Pulmonary artery endothelial cell (primary cell): ENCODE data around the gene DENND1A. TPM values are rescaled to one million over a fixed set of nuclear protein-coding genes. Genes with fewer than 3 reads are reported as not detected.
"Not testable (repeated sequence)": the region's sequence is repeated elsewhere in the genome, so short reads cannot be mapped to it uniquely, and the experiment has no call there.

Experiments used
- DNase-seq: peaks from one replicate; pipeline ENCODE4 v3.0.0-alpha.2; 2011; ENCODE audit warnings: low read depth, low spot score
- total RNA-seq: library from RNA; depleted of rRNA; stranded (reverse); fragments of >200 nt; gene quantifications from 2 replicates; pipeline ENCODE4 v1.2.3, GENCODE V29; 2014

Gene DENND1A
- total RNA-seq, 1 donor from 2014 or later, result 11.7 TPM

GRCh38 chr9:123348317-123348992 is 581.5 kb downstream of the DENND1A start:
- DNase-seq, result no peak

GRCh38 chr9:123347289-123348060 is 582.5 kb downstream of the DENND1A start:
- no peak for DNase-seq

- no peak for DNase-seq
Observed at GRCh38 chr9:123346826-123347225, 583.1 kb downstream of the DENND1A start.

- no peak for DNase-seq
Observed at GRCh38 chr9:123346026-123346425, 583.9 kb downstream of the DENND1A start.

GRCh38 chr9:123345567-123345955 is 584.4 kb downstream of the DENND1A start:
- no peak for DNase-seq

- DNase-seq, result no peak
Observed at GRCh38 chr9:123344192-123344949, 585.6 kb downstream of the DENND1A start.

- no peak for DNase-seq
Observed at GRCh38 chr9:123343443-123344191, 586.3 kb downstream of the DENND1A start.

GRCh38 chr9:123342247-123342646 is 587.7 kb downstream of the DENND1A start:
- no peak for DNase-seq

GRCh38 chr9:123341816-123342215 is 588.1 kb downstream of the DENND1A start:
- no peak for DNase-seq

- no peak for DNase-seq
Observed at GRCh38 chr9:123339666-123340510, 590.0 kb downstream of the DENND1A start.

- no peak for DNase-seq
Observed at GRCh38 chr9:123338710-123339665, 590.9 kb downstream of the DENND1A start.

GRCh38 chr9:123337971-123338370 is 592.0 kb downstream of the DENND1A start:
- DNase-seq, result no peak

GRCh38 chr9:123336959-123337358 is 593.0 kb downstream of the DENND1A start:
- DNase-seq, result no peak

GRCh38 chr9:123336449-123336848 is 593.5 kb downstream of the DENND1A start:
- no peak for DNase-seq

- DNase-seq, result no peak
Observed at GRCh38 chr9:123335986-123336329, 594.0 kb downstream of the DENND1A start.

- DNase-seq, result no peak
Observed at GRCh38 chr9:123335193-123335985, 594.5 kb downstream of the DENND1A start.

GRCh38 chr9:123334639-123335038 is 595.3 kb downstream of the DENND1A start:
- DNase-seq, result no peak

- not testable (repeated sequence) for DNase-seq
Observed at GRCh38 chr9:123333058-123333669, 596.8 kb downstream of the DENND1A start.
